ENCODE measurements around the gene MGAT1.
A peak's percentile ranks its signal among the peaks of the same experiment; 100 is the strongest.
"Not testable (repeated sequence)": the region's sequence is repeated elsewhere in the genome, so short reads cannot be mapped to it uniquely, and the experiment has no call there.

MGAT1 gene

GRCh38 chr5:180803181-180804128 is 849 bp upstream of the MGAT1 start:
- peak; percentile 92 for DNase-seq

GRCh38 chr5:180801596-180802324 is 846 bp downstream of the MGAT1 start:
- DNase-seq = no peak

- no peak for DNase-seq
These were observed 2.5 kb downstream of the MGAT1 start for GRCh38 chr5:180799902-180800801.

- no peak for DNase-seq
These were observed 3.4 kb downstream of the MGAT1 start for GRCh38 chr5:180799194-180799593.

- no peak for DNase-seq
These were observed 4.4 kb downstream of the MGAT1 start for GRCh38 chr5:180798193-180798592.

- DNase-seq = no peak
These were observed 5.1 kb downstream of the MGAT1 start for GRCh38 chr5:180797256-180798192.

GRCh38 chr5:180795771-180796313 is 6.8 kb downstream of the MGAT1 start:
- no peak for DNase-seq

- DNase-seq = no peak
These were observed 9.7 kb downstream of the MGAT1 start for GRCh38 chr5:180792965-180793287.

- no peak for DNase-seq
These were observed 10.2 kb downstream of the MGAT1 start for GRCh38 chr5:180792287-180792964.

- DNase-seq = no peak
These were observed 10.9 kb downstream of the MGAT1 start for GRCh38 chr5:180791611-180792213.

- no peak for DNase-seq
These were observed 12.1 kb downstream of the MGAT1 start for GRCh38 chr5:180790524-180790923.

- DNase-seq = no peak
These were observed 12.6 kb downstream of the MGAT1 start for GRCh38 chr5:180790020-180790419.

GRCh38 chr5:180788651-180789410 is 13.8 kb downstream of the MGAT1 start:
- DNase-seq = not testable (repeated sequence)

- DNase-seq = no peak
These were observed 14.7 kb downstream of the MGAT1 start for GRCh38 chr5:180787711-180788431.

GRCh38 chr5:180786531-180787398 is 15.8 kb downstream of the MGAT1 start:
- DNase-seq = no peak

GRCh38 chr5:180785794-180786221 is 16.8 kb downstream of the MGAT1 start:
- no peak for DNase-seq

- DNase-seq = no peak
These were observed 17.4 kb downstream of the MGAT1 start for GRCh38 chr5:180785121-180785781.

Data from inflammatory macrophage treated with lipopolysaccharide for 4 hours (primary cell).